Cardiac muscle cell (in vitro differentiated cells and primary cell): ENCODE results near the gene PPP1R14B. TPM values are rescaled to one million over a fixed set of nuclear protein-coding genes. Genes with fewer than 3 reads are reported as not detected.

Experiments used
- DNase-seq, 2 donors: peaks; one replicate each; pipeline versions ENCODE4 v3.0.0 to v3.0.0-alpha.2; 2010 to 2017; ENCODE audit warnings: low read depth in 1 of 2, low spot score in 1 of 2
- H3K27ac ChIP-seq: fragments of 200-600 bp; sonication (generic); 2 replicates; pipeline ENCODE4 v1.5.1; 2016
- H3K27me3 ChIP-seq: fragments of 200-600 bp; sonication (generic); 2 replicates; pipeline ENCODE4 v1.6.0; 2016; ENCODE audit warnings: control low read depth
- H3K36me3 ChIP-seq: fragments of 200-600 bp; sonication (generic); 2 replicates; pipeline ENCODE4 v1.5.1; 2016; ENCODE audit warnings: control low read depth
- H3K4me1 ChIP-seq: fragments of 200-600 bp; sonication (generic); 2 replicates; pipeline ENCODE4 v1.8.1; 2017; ENCODE audit warnings: low read depth, mild to moderate bottlenecking, mixed run types
- H3K4me3 ChIP-seq: fragments of 200-600 bp; sonication (generic); 2 replicates; pipeline ENCODE4 v1.5.1; 2016; ENCODE audit warnings: mild to moderate bottlenecking
- H3K9me3 ChIP-seq: fragments of 200-600 bp; sonication (generic); 2 replicates; pipeline ENCODE4 v1.5.1; 2017; ENCODE audit warnings: low read depth, mild to moderate bottlenecking, control low read depth
- polyA plus RNA-seq: library from polyadenylated mRNA; unstranded; fragments of >200 nt; fragmentation: Nextera tagmentation; extraction: Ambion mirVana; gene quantifications from 2 replicates; pipeline ENCODE4 v1.2.1, GENCODE V29; 2016
- total RNA-seq: library from RNA; depleted of rRNA; stranded (reverse); fragments of >200 nt; gene quantifications from 2 replicates; pipeline ENCODE4 v1.2.3, GENCODE V29; 2016
- TF ChIP-seq, protein P1 (sequence below): IDR thresholded peaks from 2 replicates; pipeline ENCODE4 v1.5.1; 2012; ENCODE audit warnings: low read depth, mild to moderate bottlenecking, low read length

PPP1R14B gene, protein sequence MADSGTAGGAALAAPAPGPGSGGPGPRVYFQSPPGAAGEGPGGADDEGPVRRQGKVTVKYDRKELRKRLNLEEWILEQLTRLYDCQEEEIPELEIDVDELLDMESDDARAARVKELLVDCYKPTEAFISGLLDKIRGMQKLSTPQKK
- total RNA-seq (220 and 240 TPM in 2 replicates), polyA plus RNA-seq (238 and 288 TPM in 2 replicates)

DNA sequence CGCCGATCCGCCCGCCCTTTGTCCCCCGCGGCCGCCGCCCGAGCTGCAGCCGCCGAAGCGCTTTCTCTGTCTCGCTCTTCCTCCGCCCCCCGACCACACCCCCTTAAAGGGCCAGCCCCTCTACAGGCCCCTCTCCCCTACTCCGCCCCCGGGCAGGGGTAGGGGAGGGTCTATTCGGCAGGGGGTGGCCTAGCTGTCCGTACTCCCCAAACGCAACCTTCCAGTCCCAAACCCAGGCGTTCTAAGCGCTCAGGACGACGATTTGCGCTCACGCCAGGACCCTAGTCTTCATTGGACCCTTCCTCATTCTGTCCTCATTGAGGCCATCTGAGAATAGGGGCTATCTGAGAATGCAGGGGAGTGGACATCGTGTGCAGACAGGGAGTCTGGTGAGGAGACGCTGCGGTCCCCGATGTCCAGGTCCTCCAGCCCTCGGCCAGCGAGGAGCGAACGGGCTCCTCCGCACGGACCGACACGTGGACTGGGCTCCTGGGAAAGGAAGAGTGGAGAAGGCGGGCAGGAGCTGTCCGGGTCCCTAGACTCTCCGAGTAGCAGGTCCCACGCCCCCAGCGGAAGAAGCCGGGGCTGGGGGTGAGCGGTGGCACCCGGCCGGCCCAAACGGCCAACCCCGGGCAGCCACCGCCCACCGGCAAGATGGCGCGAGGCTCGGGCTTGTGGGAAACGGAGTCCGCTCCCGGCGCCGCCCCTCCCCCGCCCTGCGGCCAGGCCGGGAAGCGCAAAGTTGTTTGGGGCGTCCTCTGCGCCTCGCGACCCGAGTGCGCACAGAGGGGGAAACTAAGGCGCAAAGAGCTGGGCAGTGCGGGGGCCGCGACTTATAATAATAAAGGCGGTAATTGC is at the start of gene PPP1R14B:
PPP1R14B (minus strand) TSS at position 73 of the 858 bp plus-strand sequence. CDS start 270 bp downstream, outside the sequence.
- TF ChIP-seq, protein P1, sequence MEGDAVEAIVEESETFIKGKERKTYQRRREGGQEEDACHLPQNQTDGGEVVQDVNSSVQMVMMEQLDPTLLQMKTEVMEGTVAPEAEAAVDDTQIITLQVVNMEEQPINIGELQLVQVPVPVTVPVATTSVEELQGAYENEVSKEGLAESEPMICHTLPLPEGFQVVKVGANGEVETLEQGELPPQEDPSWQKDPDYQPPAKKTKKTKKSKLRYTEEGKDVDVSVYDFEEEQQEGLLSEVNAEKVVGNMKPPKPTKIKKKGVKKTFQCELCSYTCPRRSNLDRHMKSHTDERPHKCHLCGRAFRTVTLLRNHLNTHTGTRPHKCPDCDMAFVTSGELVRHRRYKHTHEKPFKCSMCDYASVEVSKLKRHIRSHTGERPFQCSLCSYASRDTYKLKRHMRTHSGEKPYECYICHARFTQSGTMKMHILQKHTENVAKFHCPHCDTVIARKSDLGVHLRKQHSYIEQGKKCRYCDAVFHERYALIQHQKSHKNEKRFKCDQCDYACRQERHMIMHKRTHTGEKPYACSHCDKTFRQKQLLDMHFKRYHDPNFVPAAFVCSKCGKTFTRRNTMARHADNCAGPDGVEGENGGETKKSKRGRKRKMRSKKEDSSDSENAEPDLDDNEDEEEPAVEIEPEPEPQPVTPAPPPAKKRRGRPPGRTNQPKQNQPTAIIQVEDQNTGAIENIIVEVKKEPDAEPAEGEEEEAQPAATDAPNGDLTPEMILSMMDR = no peak

DNA sequence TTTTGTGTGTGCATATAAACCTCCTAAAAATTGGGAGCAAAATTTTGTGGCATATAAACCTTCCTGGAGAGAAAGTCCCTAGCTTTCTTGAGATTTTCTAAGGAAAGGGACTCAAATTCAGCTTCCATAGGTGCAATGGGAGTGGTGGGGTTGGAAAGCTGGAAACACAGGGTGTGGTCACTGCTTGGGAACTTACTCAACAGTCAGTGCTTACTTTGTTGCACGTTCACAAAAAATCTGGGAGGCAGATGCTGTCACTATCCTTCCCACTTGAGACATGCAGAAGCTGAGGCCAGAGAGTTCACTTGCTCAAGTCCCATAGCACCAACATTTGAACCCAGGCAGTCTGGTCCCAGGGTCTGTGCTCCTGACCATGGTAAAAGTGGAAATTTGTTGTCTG is 49.5 kb upstream of the PPP1R14B start:
- Histone ChIP-seq H3K4me1 (no peaks in the 10 kb centered on the region), H3K36me3 (no peaks in the 10 kb centered on the region), H3K4me3 (no peak overlapping the region), H3K27me3 (peaks cover 100% of the 10 kb centered on the region), H3K9me3 (no peaks in the 10 kb centered on the region), H3K27ac (no peak overlapping the region)
- TF ChIP-seq, protein P1 = no peak
- DNase-seq = no peak

More for the DNA sequence above, at the start of gene PPP1R14B:
- DNase-seq = peak; percentile 91 to 94
- H3K27me3 ChIP-seq = no peaks in the 10 kb centered on the region
- H3K9me3 ChIP-seq = no peaks in the 10 kb centered on the region
- H3K4me3 ChIP-seq = peak within 1 kb of the TSS; percentile 48
- H3K27ac ChIP-seq = peak within 1 kb of the TSS; percentile 76
- no peaks in the 10 kb centered on the region for H3K36me3 ChIP-seq
- H3K4me1 ChIP-seq = peaks cover 5% of the 10 kb centered on the region

DNA sequence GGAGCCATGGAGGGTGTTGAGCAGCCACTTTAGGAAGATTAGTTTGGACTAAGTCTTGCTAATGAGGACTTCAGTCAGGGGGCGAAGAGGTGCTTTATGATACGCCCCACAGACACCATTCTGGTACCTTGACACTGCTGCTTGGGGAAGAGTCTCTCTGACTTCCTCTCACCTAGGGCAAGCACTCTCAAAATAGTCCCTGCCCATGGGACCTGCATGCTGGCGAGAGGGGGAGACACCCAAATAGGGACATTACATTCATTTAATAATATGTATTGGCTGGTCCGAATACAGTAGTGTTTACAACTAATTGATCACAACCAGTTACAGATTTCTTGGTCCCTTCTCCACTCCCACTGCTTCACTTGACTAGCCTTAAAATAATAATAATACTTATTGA is 49.0 kb upstream of the PPP1R14B start:
- Histone ChIP-seq H3K36me3 (no peaks in the 10 kb centered on the region), H3K4me1 (no peaks in the 10 kb centered on the region), H3K9me3 (no peaks in the 10 kb centered on the region), H3K27me3 (peaks cover 100% of the 10 kb centered on the region), H3K4me3 (no peak overlapping the region), H3K27ac (no peak overlapping the region)
- TF ChIP-seq, protein P1 = no peak
- no peak for DNase-seq

DNA sequence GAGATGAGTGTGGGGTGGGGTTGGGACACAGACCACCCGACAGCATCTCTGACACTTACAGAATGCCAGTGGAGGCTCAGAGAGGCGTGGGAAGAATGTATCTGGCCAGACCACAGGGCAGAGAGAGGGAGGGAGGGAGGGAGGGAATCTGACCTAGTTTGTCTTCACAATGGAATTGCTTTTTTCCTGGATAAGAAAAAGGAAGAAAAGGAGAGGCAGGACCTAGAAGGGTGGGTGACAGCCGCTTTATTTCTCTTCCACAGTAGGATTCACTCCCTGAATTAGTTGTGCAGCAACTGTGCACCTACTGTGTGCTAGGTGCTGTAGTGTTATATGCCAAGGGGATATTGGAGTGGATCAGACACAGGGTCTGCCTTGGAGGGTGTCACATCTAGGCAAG is 48.0 kb upstream of the PPP1R14B start:
- peak in 1 of 2 donors; percentile 52 for DNase-seq
- TF ChIP-seq, protein P1 = no peak
- Histone ChIP-seq H3K27ac (no peak overlapping the region), H3K27me3 (peaks cover 100% of the 10 kb centered on the region), H3K4me1 (no peaks in the 10 kb centered on the region), H3K36me3 (no peaks in the 10 kb centered on the region), H3K9me3 (no peaks in the 10 kb centered on the region), H3K4me3 (no peak overlapping the region)

DNA sequence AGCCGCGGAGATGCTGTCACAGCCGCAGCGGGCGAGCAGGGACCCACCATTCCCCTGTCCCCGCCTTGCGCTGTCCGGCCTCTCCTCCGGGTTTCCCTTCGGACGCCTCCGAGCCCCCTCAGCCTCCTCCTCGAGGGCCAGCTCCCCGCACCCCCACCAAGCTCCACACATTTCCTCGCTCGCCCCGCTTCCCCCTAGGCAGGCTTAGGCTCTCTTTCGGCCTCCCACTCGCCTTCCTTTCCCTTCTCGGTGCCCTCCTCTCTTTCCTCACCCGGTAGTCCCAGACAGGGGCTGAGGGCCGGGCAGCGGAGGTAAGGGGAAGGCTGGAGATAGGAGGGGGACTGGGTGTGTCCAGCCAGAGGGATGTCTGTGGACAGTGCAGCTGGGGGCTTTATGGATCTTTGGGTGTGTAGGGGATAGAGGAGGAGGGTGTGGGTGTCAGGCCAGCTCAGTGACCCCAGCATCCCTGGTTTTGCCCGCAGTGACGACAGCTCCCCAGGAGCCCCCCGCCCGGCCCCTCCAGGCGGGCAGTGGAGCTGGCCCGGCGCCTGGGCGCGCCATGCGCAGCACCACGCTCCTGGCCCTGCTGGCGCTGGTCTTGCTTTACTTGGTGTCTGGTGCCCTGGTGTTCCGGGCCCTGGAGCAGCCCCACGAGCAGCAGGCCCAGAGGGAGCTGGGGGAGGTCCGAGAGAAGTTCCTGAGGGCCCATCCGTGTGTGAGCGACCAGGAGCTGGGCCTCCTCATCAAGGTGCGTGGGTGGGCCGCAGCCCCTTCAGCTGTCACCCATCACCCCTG is 45.9 kb upstream of the PPP1R14B start:
- no peaks in the 10 kb centered on the region for H3K4me1 ChIP-seq
- DNase-seq = no peak
- H3K36me3 ChIP-seq = no peaks in the 10 kb centered on the region
- H3K4me3 ChIP-seq = peak overlapping the region; percentile 18
- H3K27ac ChIP-seq = no peak overlapping the region
- TF ChIP-seq, protein P1 = no peak
- H3K9me3 ChIP-seq = no peaks in the 10 kb centered on the region
- H3K27me3 ChIP-seq = peaks cover 86% of the 10 kb centered on the region
